IMR-90 (cell line): Measurements from ENCODE around the gene CIBAR2. TPM values are rescaled to one million over a fixed set of nuclear protein-coding genes. Genes with fewer than 3 reads are reported as not detected.

Source experiments
- ATAC-seq: fragments of 200-7000 bp; cut with Tn5 transposase; 2 replicates; pipeline ENCODE4 v1.9.1; 2020; ENCODE audit warnings: low read depth, mild to moderate bottlenecking, moderate library complexity
- BruUV-seq: library from RNA; stranded (reverse); fragments of 400-500 nt; replicated peaks from 2 replicates; lab custom pipeline; 2021; lab: Mats Ljungman, UMichigan
- CTCF ChIA-PET: fragments of 300-600 bp; formaldehyde crosslinking; extraction: SDS; loops from one replicate; lab custom pipeline; 2021; ENCODE audit warnings: antibody characterized with exemption; lab: Yijun Ruan, JAX
- POLR2A ChIA-PET: fragments of 300-600 bp; sonication (Branson Sonifier 250); formaldehyde crosslinking; loops from one replicate; lab custom pipeline; 2022; ENCODE audit warnings: antibody characterized with exemption; ENCODE audit not compliant: unreplicated experiment; lab: Charles Lee
- DNase-seq: peaks from one replicate; pipeline ENCODE4 v3.0.0; 2013
- H2AFZ ChIP-seq: replicated peaks from 2 replicates; pipeline ENCODE3; 2013; ENCODE audit warnings: low read length, mild to moderate bottlenecking; ENCODE audit not compliant: poor library complexity
- H2AK5ac ChIP-seq: 2 replicates; pipeline ENCODE4 v1.6.1; 2013; ENCODE audit warnings: low read depth, low read length, inconsistent platforms
- H2AK9ac ChIP-seq: replicated peaks from 2 replicates; pipeline ENCODE3; 2013; ENCODE audit warnings: mild to moderate bottlenecking, low read depth, low read length, moderate library complexity; ENCODE audit not compliant: poor library complexity
- H2BK120ac ChIP-seq: 2 replicates; pipeline ENCODE4 v1.6.1; 2013; ENCODE audit warnings: low read depth, low read length, inconsistent platforms
- H2BK15ac ChIP-seq: 3 replicates; pipeline ENCODE4 v1.6.1; 2013; ENCODE audit warnings: low read depth, low read length, inconsistent platforms
- H2BK20ac ChIP-seq: 2 replicates; pipeline ENCODE4 v1.6.1; 2013; ENCODE audit warnings: low read depth, mild to moderate bottlenecking, inconsistent platforms, low read length, moderate library complexity
- H2BK5ac ChIP-seq: 2 replicates; pipeline ENCODE4 v1.6.1; 2013; ENCODE audit warnings: mild to moderate bottlenecking, low read depth, low read length, inconsistent platforms; ENCODE audit not compliant: poor library complexity, severe bottlenecking
- H3K14ac ChIP-seq: replicated peaks from 2 replicates; pipeline ENCODE4 v1.6.1; 2013; ENCODE audit warnings: low read depth, low read length, inconsistent platforms
- H3K18ac ChIP-seq: 2 replicates; pipeline ENCODE4 v1.6.1; 2013; ENCODE audit warnings: low read depth, low read length, control low read depth
- H3K23ac ChIP-seq: 2 replicates; pipeline ENCODE4 v1.6.1; 2013; ENCODE audit warnings: low read depth, low read length, inconsistent platforms
- H3K27ac ChIP-seq: 2 replicates; pipeline ENCODE4 v1.5.1; 2013; ENCODE audit warnings: mild to moderate bottlenecking, control low read depth, low read length; ENCODE audit not compliant: insufficient read depth
- H3K27me3 ChIP-seq: 2 replicates; pipeline ENCODE4 v1.6.1; 2013; ENCODE audit warnings: low read length; ENCODE audit not compliant: control insufficient read depth, insufficient read depth
- H3K36me3 ChIP-seq: 2 replicates; pipeline ENCODE4 v1.6.1; 2013; ENCODE audit warnings: low read length, mixed read lengths; ENCODE audit not compliant: control insufficient read depth, insufficient read depth
- H3K4ac ChIP-seq: 2 replicates; pipeline ENCODE4 v1.6.1; 2013; ENCODE audit warnings: low read depth, low read length, inconsistent platforms
- H3K4me1 ChIP-seq: 2 replicates; pipeline ENCODE4 v1.6.1; 2013; ENCODE audit warnings: low read length, mixed read lengths; ENCODE audit not compliant: control insufficient read depth, insufficient read depth
- H3K4me2 ChIP-seq: 2 replicates; pipeline ENCODE4 v1.6.1; 2013; ENCODE audit warnings: low read depth, mild to moderate bottlenecking, control low read depth, low read length, moderate library complexity
- H3K4me3 ChIP-seq: 2 replicates; pipeline ENCODE4 v1.5.1; 2013; ENCODE audit warnings: low read depth, mild to moderate bottlenecking, control low read depth, low read length, moderate library complexity; ENCODE audit not compliant: insufficient read depth
- H3K56ac ChIP-seq: 2 replicates; pipeline ENCODE4 v1.6.1; 2013; ENCODE audit warnings: low read length, inconsistent platforms; ENCODE audit not compliant: insufficient read depth; ENCODE audit errors: extremely low read depth
- H3K79me1 ChIP-seq, 2 experiments: 2 replicates each; pipeline ENCODE4 v1.6.1; 2013; ENCODE audit warnings: low read length in 2 of 2, inconsistent platforms in 1 of 2, low read depth in 1 of 2
- H3K9ac ChIP-seq: 2 replicates; pipeline ENCODE4 v1.6.1; 2013; ENCODE audit warnings: low read depth, low read length, control low read depth
- H3K9me1 ChIP-seq: 2 replicates; pipeline ENCODE4 v1.6.1; 2013; ENCODE audit warnings: low read length, inconsistent platforms; ENCODE audit not compliant: insufficient read depth
- H3K9me3 ChIP-seq: 2 replicates; pipeline ENCODE4 v1.6.1; 2013; ENCODE audit warnings: low read length; ENCODE audit not compliant: control insufficient read depth, insufficient read depth
- H4K20me1 ChIP-seq: 2 replicates; pipeline ENCODE4 v1.6.1; 2013; ENCODE audit warnings: low read length, inconsistent platforms; ENCODE audit not compliant: insufficient read depth
- H4K5ac ChIP-seq: 2 replicates; pipeline ENCODE4 v1.6.1; 2013; ENCODE audit warnings: mild to moderate bottlenecking, low read depth, low read length, control low read depth
- H4K8ac ChIP-seq, 2 experiments: 2 replicates each; pipeline ENCODE4 v1.6.1; 2013; ENCODE audit warnings: low read depth in 2 of 2, low read length in 2 of 2, control low read depth in 1 of 2, inconsistent platforms in 1 of 2
- H4K91ac ChIP-seq: 2 replicates; pipeline ENCODE4 v1.6.1; 2013; ENCODE audit warnings: low read depth, low read length, inconsistent platforms; ENCODE audit not compliant: insufficient read depth
- CEBPB ChIP-seq: IDR thresholded peaks from 2 replicates; pipeline ENCODE4 v1.6.1; 2012; ENCODE audit warnings: low read depth, low read length, improper control_type of control experiment
- FOS ChIP-seq: fragments of 150-350 bp; IDR thresholded peaks from 2 replicates; pipeline ENCODE4 v1.6.1; 2016; ENCODE audit warnings: low read depth, low read length
- WGBS, 2 experiments: methylation state at CpG; one replicate each; pipeline versions ENCODE4 v1.1.5 to v1.1.7; 2013; ENCODE audit warnings: missing lambda C conversion rate in 2 of 2; ENCODE audit not compliant: insufficient read length in 1 of 2; ENCODE audit errors: extremely low coverage in 2 of 2; 5-methylcytosine and 5-hydroxymethylcytosine counted together
- dilution Hi-C: fragments of 300-500 bp; cut with HindIII; formaldehyde crosslinking; loops from one replicate; pipeline ENCODE4 v1.14.3; 2018; ENCODE audit warnings: low sequenced_read_pairs; ENCODE audit not compliant: unreplicated experiment
- in situ Hi-C: fragments of 300-500 bp; cut with MboI; formaldehyde crosslinking; loops from 3 replicates; pipeline ENCODE4 v1.14.3; 2019; ENCODE audit warnings: low sequenced_read_pairs, inconsistent platforms, mixed read lengths
- intact Hi-C: fragments of 100-400 bp; cut with micrococcal nuclease; formaldehyde crosslinking; loops from 2 replicates; pipeline ENCODE4 v1.10.0; 2022
- polyA plus RNA-seq, 3 experiments: library from polyadenylated mRNA; depleted of rRNA; stranded (reverse); fragments of >200 nt; gene quantifications; 2 replicates each; pipeline ENCODE4 v1.2.3, GENCODE V29; 2012; ENCODE audit warnings: low replicate concordance in 1 of 3
- total RNA-seq: library from RNA; depleted of rRNA; stranded (reverse); fragments of >200 nt; gene quantifications from 2 replicates; pipeline ENCODE4 v1.2.3, GENCODE V29; 2012
- TF ChIP-seq, protein P1 (sequence below): fragments of 150-350 bp; IDR thresholded peaks from 2 replicates; pipeline ENCODE4 v1.6.1; 2017; ENCODE audit warnings: mild to moderate bottlenecking, antibody characterized with exemption, low read length, low read depth

Gene CIBAR2
- total and polyA plus RNA-seq, 2 of the 4 experiments (the other 2 are of a cell fraction): 0.18 to 0.24 TPM

- no peak for TF ChIP-seq FOS
Measured at GRCh38 chr16:85112364-85112763, at the start of gene CIBAR2 (continued).

GRCh38 chr16:85159179-85159980 lies 47.1 kb upstream of the CIBAR2 start:
- H4K8ac ChIP-seq: no peak overlapping the region
- no peak overlapping the region for H3K4me2 ChIP-seq
- no peak overlapping the region for H2AFZ ChIP-seq
- no peak for DNase-seq
- peaks cover 3% of the 10 kb centered on the region; the same call in 1 of the 2 replicates for H3K9me1 ChIP-seq
- H3K14ac ChIP-seq: no peak overlapping the region
- H3K18ac ChIP-seq: no peak overlapping the region
- no peak overlapping the region for H2AK5ac ChIP-seq
- H3K4ac ChIP-seq: peak overlapping the region; percentile 7
- in situ Hi-C loops: no loop called here
- ATAC-seq: no peak
- dilution Hi-C loops: no loop called here
- H3K9ac ChIP-seq: no peak overlapping the region
- H4K5ac ChIP-seq: no peak overlapping the region
- ChIA-PET CTCF (interaction anchor here (0.6 to 0.7 kb wide), 2 partner anchors 24 to 93 kb away, joined by 3 read pairs; no protein-coding TSS in a partner anchor), POLR2A (no interaction called here)
- no peaks in the 10 kb centered on the region; a peak in 1 of 4 replicates for H3K79me1 ChIP-seq
- H3K4me1 ChIP-seq: peaks cover 29% of the 10 kb centered on the region
- no peak overlapping the region; the same call in 2 of the 3 replicates for H2BK15ac ChIP-seq
- H2BK120ac ChIP-seq: 0 out of 2 replicates have a peak overlapping the region, but pooled peaks have one; percentile 10
- H3K9me3 ChIP-seq: no peaks in the 10 kb centered on the region
- no peak overlapping the region for H2BK20ac ChIP-seq
- H3K23ac ChIP-seq: no peak overlapping the region
- no peak overlapping the region for H3K4me3 ChIP-seq
- 0 out of 2 replicates have a peak, but pooled peaks cover 2% of the 10 kb centered on the region for H4K20me1 ChIP-seq
- 90% methylated on average over 7 of the region's 13 CpGs; no CpG with 5 or more reads in 1 of the 2 experiments for WGBS, 2 experiments
- no peak overlapping the region for H2BK5ac ChIP-seq
- no peaks in the 10 kb centered on the region for H3K36me3 ChIP-seq
- no peak overlapping the region for H3K56ac ChIP-seq
- H3K27me3 ChIP-seq: no peaks in the 10 kb centered on the region
- intact Hi-C loops: no loop called here
- peak overlapping the region; percentile 73 for H2AK9ac ChIP-seq
- TF ChIP-seq, protein P1, sequence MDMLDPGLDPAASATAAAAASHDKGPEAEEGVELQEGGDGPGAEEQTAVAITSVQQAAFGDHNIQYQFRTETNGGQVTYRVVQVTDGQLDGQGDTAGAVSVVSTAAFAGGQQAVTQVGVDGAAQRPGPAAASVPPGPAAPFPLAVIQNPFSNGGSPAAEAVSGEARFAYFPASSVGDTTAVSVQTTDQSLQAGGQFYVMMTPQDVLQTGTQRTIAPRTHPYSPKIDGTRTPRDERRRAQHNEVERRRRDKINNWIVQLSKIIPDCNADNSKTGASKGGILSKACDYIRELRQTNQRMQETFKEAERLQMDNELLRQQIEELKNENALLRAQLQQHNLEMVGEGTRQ: no peak
- TF ChIP-seq CEBPB: peak; percentile 81
- H4K91ac ChIP-seq: no peak overlapping the region; the same call in 1 of the 2 replicates
- no peak overlapping the region for H3K27ac ChIP-seq
- BruUV-seq: no TSS peak
